GM12872 (cell line): ENCODE data around the gene CARNS1.

ENCODE experiments used
- CTCF ChIP-seq: IDR thresholded peaks from 3 replicates; pipeline ENCODE4 v1.5.1; 2011; ENCODE audit warnings: low read depth, mild to moderate bottlenecking, low read length, moderate library complexity; ENCODE audit not compliant: insufficient read depth

CARNS1 gene

GRCh38 chr11:67455054-67455453 lies 39.6 kb downstream of the CARNS1 start, which contains the start of gene CABP4:
Gene CABP4, plus strand, starts transcription at chr11:67455354. Its CDS starts 70 bp downstream, at chr11:67455424.
- no peak for TF ChIP-seq CTCF

DNA sequence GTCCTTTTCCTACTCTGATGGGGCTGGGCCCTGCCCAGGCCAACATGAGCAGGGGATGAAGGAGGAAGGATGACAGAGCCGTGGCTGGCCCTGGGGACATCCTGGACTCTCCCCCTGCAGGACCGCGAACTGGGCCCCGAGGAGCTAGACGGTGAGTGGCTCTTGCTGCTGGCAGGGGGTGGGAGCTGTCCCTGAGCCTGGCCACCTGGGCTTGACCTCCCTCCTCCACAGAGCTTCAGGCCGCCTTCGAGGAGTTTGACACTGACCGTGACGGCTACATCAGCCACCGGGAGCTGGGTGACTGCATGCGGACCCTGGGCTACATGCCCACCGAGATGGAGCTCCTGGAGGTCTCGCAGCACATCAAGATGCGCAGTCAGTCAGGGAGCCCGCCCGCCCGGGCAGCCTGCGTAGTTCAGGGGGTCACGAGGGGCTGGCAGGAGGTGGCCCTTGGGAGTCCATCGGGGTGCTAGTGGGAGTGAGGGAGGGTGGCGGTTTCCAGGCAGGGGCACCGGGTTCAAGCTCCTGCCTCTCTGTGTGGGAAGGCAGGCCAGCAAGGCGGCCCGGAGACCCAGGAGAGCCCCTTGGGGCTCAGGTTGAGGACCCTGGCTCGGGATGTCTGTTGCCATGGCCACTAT lies 40.7 kb downstream of the CARNS1 start:
- TF ChIP-seq CTCF: no peak

- no peak for TF ChIP-seq CTCF
Measured at GRCh38 chr11:67457453-67457852, 42.0 kb downstream of the CARNS1 start.

DNA sequence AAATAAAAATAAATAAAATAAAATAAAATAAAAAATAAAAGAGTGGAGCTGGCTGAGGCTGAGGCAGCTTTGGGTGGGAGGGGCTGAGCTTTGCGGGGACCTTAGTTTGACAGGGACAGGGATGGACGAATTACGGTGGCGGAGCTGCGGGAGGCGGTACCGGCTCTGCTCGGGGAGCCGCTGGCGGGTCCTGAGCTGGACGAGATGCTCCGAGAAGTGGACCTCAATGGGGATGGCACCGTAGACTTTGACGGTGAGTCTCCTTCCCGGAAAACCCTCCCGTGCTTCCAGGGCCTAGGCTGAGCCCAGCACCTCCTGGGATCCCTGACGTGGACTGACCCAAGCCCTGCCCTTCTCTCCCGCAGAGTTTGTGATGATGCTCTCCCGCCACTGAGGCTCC lies 42.8 kb downstream of the CARNS1 start:
- TF ChIP-seq CTCF: no peak

DNA sequence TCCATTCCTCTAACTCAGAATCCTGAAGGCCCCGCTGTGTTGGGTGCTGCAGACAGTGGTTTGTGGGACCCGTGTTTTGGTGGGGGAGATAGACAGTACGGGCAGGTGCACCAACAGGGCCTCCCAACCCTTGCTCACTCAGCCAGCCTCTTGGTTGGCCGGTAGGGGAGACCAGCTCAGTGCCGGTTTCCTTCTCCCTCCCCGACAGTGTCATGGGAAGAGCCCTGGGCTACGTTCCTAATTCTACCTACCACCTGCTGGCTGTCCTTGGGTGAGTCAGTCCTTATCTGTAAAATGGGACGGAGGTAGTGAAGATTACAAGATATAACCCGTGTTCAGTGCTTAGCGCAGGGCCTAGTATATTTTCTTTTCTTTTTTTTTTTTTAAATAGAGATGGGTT lies 47.7 kb downstream of the CARNS1 start:
- no peak for TF ChIP-seq CTCF

- no peak for TF ChIP-seq CTCF
Measured at GRCh38 chr11:67463680-67464410, 48.4 kb downstream of the CARNS1 start.

DNA sequence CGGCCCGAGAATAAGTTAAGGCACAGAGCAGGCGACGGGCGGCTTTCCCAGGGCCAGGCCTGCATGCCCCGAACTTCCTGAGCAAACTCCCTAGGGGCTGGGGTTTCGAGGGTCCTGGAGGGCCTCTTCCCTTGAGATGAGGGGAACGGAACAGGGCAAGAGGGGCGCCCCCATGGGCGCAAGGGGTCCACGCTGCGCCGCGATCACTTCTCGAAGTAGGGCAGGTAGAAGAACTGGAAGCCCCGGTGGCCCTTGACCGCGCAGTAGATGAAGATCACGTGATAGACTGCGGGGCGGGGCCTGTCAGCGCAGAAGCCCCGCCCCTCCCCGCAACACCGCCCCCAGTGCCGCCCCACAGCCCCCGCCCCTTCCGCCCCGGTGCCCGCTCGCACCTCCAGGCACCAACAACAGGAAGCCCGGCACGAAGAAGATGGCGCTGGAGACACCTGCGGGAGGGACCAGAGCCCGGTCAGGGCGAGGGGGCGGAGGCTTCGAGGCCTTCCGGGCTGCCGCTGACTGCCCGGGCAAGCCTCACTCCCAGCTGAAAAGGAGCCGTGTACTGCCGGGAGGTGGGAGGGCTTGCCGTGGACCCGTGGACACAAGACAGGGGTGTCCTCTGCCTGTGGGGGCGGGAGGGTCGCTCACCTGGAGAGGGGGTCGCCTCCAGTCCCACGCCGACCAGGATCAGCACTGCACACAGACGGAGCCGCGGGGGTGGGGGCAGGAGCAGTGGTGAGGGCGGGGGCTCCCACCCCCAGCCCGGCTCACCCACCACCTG lies 49.1 kb downstream of the CARNS1 start:
- no peak for TF ChIP-seq CTCF
